Thyroid gland (tissue), 4 donors: ENCODE measurements around the gene TTBK1. TPM values are rescaled to one million over a fixed set of nuclear protein-coding genes. Genes with fewer than 3 reads are reported as not detected.

Source experiments
- DNase-seq, 2 donors: peaks; one replicate each; pipeline ENCODE4 v3.0.0-alpha.2; 2019
- H3K27ac ChIP-seq, 3 donors: fragments of 200-600 bp; sonication (generic); 1 replicate in 2 of 3; 2 replicates in 1 of 3; pipeline ENCODE4 v1.5.1; 2016 to 2019; ENCODE audit warnings: mild to moderate bottlenecking in 1 of 3, moderate library complexity in 1 of 3
- H3K27me3 ChIP-seq: fragments of 200-600 bp; sonication (generic); one replicate; pipeline ENCODE4 v1.5.1; 2019
- H3K36me3 ChIP-seq, 2 donors: fragments of 200-600 bp; sonication (generic); one replicate each; pipeline ENCODE4 v1.5.1; 2016 to 2019
- H3K4me1 ChIP-seq, 2 donors: fragments of 200-600 bp; sonication (generic); one replicate each; pipeline ENCODE4 v1.5.1; 2017 to 2019
- H3K4me3 ChIP-seq, 3 donors: fragments of 200-600 bp; sonication (generic); replicated peaks in 1 of 3; 1 replicate in 2 of 3; 2 replicates in 1 of 3; pipeline ENCODE4 v1.5.1; 2016; ENCODE audit warnings: mild to moderate bottlenecking in 1 of 3
- H3K9me3 ChIP-seq: fragments of 200-600 bp; sonication (generic); one replicate; pipeline ENCODE4 v1.5.1; 2017
- POLR2A ChIP-seq, 2 donors: fragments of 450-650 bp; IDR thresholded peaks; one replicate each; pipeline ENCODE4 v1.6.1; 2017; ENCODE audit warnings: antibody characterized with exemption in 2 of 2, mild to moderate bottlenecking in 2 of 2, moderate library complexity in 1 of 2
- WGBS, 2 donors: methylation state at CpG; one replicate each; pipeline ENCODE4 v1.1.5; 2017; 5-methylcytosine and 5-hydroxymethylcytosine counted together
- intact Hi-C: fragments of 100-400 bp; cut with DNase I; formaldehyde crosslinking; loops from one replicate; pipeline ENCODE4 v1.15.1; 2023
- total RNA-seq, 4 donors: library from RNA; depleted of rRNA; stranded (reverse); fragments of >200 nt; gene quantifications; one replicate each; pipeline ENCODE4 v1.2.3, GENCODE V29; 2016
- TF ChIP-seq, protein P1 (sequence below), 6 experiments: fragments of 200-600 bp in 3 of 6; fragments of 450-650 bp in 3 of 6; sonication (generic) in 3 of 6; IDR thresholded peaks; one replicate each; pipeline ENCODE4 v1.5.1; 2016 to 2019; ENCODE audit warnings: antibody characterized with exemption in 6 of 6, mild to moderate bottlenecking in 2 of 6, inconsistent platforms in 1 of 6, moderate library complexity in 1 of 6

The TTBK1 gene
- total RNA-seq, result under 1 TPM in 2 of 4 donors, not detected in 2; 0.11 to 0.15 TPM

DNA sequence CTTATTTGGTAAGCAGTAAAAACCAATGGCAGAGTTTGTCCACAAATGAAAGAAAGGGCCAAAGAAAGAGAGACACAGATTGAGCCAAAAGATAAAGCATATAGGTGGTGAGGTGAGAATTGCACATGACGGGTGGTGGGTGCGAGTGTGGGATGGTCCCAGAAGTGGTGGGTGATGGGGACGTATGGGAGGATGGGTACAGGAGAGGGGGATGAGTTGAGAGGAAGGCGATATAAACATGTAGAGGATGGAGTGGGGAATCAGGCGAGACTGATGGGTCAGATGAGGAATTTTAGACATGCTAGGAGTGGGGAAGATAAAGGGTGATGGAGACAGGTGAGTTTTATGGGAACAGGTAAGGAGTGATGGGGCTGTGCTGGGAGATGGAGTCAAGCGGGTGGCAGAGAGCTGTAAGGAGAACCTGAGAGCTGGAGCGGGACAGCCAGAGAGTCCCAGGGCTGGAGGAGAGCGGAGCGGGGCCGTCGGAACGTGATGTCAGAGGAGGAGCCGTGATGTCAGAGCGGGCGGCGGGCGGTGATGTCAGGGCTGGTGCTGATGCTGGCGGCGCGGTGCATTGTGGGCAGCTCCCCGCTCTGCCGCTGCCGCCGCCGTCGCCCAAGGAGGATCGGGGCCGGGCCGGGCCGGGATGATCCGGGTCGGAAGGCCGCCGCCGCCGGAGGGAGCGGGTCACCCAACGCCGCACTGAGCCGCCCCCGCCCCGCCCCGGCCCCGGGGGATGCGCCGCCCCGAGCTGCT, at the start of gene TTBK1:
Gene TTBK1, plus strand, starts transcription at position 574 of the 756 bp plus-strand sequence. CDS start 3,180 bp downstream, outside the sequence.
- no peak for TF ChIP-seq POLR2A (IDR thresholded peaks at IDR 0.05)
- TF ChIP-seq, protein P1, sequence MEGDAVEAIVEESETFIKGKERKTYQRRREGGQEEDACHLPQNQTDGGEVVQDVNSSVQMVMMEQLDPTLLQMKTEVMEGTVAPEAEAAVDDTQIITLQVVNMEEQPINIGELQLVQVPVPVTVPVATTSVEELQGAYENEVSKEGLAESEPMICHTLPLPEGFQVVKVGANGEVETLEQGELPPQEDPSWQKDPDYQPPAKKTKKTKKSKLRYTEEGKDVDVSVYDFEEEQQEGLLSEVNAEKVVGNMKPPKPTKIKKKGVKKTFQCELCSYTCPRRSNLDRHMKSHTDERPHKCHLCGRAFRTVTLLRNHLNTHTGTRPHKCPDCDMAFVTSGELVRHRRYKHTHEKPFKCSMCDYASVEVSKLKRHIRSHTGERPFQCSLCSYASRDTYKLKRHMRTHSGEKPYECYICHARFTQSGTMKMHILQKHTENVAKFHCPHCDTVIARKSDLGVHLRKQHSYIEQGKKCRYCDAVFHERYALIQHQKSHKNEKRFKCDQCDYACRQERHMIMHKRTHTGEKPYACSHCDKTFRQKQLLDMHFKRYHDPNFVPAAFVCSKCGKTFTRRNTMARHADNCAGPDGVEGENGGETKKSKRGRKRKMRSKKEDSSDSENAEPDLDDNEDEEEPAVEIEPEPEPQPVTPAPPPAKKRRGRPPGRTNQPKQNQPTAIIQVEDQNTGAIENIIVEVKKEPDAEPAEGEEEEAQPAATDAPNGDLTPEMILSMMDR (IDR thresholded peaks at IDR 0.05), result no peak

DNA sequence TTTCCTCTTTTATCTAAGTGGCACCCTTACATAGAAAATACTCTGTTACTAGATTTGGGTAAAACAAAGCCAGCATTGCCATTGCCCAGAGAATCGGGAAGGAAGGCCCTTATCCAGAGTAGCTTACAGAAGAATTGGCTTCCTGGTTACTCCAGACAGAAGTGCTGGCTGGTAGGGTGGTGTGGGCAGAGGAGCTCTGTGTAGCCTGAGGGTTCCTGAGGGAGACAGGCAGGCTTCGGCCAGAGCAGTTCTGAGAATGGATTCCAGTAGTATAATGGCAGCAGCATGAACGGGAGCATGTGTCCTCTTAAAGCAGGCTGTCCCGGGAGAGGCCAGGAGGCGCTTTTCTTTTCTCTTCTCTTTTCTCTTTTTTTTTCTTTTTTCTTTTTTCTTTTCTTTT, 49.4 kb upstream of the TTBK1 start:
- no peak for DNase-seq
- H3K27me3 ChIP-seq, result no peaks in the 10 kb centered on the region
- WGBS, 2 donors, result 87 to 93% methylated on average over 5 of the region's 5 CpGs
- H3K4me3 ChIP-seq, result no peak overlapping the region
- intact Hi-C loops, result no loop called here
- no peak overlapping the region for H3K27ac ChIP-seq
- H3K9me3 ChIP-seq, result no peaks in the 10 kb centered on the region
- H3K36me3 ChIP-seq, result peaks cover 26 to 27% of the 10 kb centered on the region in 2 donors
- H3K4me1 ChIP-seq, result no peaks in the 10 kb centered on the region
- TF ChIP-seq, protein P1 (IDR thresholded peaks at IDR 0.05), result no peak
- TF ChIP-seq POLR2A (IDR thresholded peaks at IDR 0.05), result no peak

More for the DNA sequence above, at the start of gene TTBK1:
- Histone ChIP-seq H3K27me3 (peaks cover 8% of the 10 kb centered on the region), H3K27ac (no peak within 1 kb of the TSS), H3K4me3 (no peak within 1 kb of the TSS), H3K9me3 (no peaks in the 10 kb centered on the region), H3K36me3 (no peaks in the 10 kb centered on the region), H3K4me1 (peaks cover 0 to 12% of the 10 kb centered on the region in 2 donors)
- DNase-seq, result no peak
- 17 to 18% methylated on average over 17 to 21 of the region's 47 CpGs for WGBS, 2 donors
- intact Hi-C loops, result no loop called here

DNA sequence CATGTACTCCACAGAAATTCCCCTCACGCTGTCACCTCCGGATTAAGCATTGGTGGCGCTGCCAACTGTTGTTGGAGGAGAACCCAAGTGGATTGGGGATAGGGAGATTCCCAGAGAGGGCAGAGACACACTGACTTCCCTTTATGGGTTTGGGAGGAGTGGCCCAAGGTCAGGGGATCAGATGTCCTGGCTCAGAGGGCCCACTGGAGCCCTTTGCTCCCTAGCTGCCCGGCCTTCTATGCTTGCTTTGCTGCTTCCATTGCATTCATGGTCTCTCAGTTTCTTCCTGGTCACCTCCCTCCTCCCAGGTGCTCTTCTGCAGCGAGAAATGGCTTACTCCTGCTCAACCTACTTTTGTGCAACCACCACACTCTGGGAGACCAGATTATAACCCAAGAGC, 46.9 kb upstream of the TTBK1 start:
- 81 to 96% methylated on average over 5 of the region's 5 CpGs for WGBS, 2 donors
- Histone ChIP-seq H3K27ac (no peak overlapping the region), H3K4me3 (no peak overlapping the region), H3K4me1 (no peaks in the 10 kb centered on the region), H3K27me3 (no peaks in the 10 kb centered on the region), H3K36me3 (peaks cover 34 to 40% of the 10 kb centered on the region in 2 donors), H3K9me3 (no peaks in the 10 kb centered on the region)
- TF ChIP-seq POLR2A (IDR thresholded peaks at IDR 0.05), result no peak
- TF ChIP-seq, protein P1 (IDR thresholded peaks at IDR 0.05), result no peak
- intact Hi-C loops, result no loop called here
- DNase-seq, result no peak

DNA sequence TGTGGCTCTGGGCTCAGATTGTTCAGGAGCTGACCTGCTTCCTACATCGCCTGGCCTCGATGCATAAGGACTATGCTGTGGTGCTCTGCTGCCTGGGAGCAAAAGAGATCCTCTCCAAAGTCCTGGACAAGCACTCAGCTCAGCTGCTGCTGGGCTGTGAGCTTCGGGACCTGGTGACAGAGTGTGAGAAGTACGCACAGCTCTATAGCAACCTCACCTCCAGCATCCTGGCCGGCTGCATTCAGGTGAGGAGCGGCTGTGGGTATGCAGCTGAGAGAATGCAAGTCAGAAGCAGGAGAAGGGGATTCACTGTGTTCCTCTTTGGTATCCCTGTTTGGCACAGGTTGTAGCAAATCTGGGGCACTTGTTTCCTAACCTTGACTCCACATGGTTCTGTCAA, 43.4 kb upstream of the TTBK1 start:
- TF ChIP-seq, protein P1 (IDR thresholded peaks at IDR 0.05), result no peak
- no peak for TF ChIP-seq POLR2A (IDR thresholded peaks at IDR 0.05)

DNA sequence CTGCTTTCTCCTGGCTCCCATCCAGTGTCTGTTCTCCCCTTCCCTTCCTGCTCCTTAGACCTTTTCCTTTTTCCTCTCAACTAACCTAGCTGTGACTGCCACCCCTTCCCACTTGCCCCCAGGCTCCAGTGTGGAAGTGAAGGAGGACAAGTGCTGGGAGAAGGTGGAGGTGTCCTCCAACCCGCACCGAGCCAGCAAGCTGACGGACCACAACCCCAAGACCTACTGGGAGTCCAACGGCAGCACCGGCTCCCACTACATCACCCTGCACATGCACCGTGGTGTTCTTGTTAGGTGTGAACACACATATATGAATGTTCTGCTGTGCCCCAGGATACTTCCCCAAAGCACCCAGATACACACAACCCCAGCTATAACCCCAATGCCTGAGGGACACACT, 42.7 kb upstream of the TTBK1 start:
- 94 to 98% methylated on average over 6 of the region's 6 CpGs for WGBS, 2 donors
- intact Hi-C loops, result no loop called here

More for the DNA sequence above, 43.4 kb upstream of the TTBK1 start:
- peaks cover 32 to 43% of the 10 kb centered on the region in 2 donors for H3K36me3 ChIP-seq
- no peaks in the 10 kb centered on the region for H3K4me1 ChIP-seq
- H3K4me3 ChIP-seq, result no peak overlapping the region
- no peak overlapping the region for H3K27ac ChIP-seq
- no peak for DNase-seq
- H3K27me3 ChIP-seq, result no peaks in the 10 kb centered on the region
- intact Hi-C loops, result no loop called here
- no peaks in the 10 kb centered on the region for H3K9me3 ChIP-seq
- 81 to 85% methylated on average over 6 of the region's 6 CpGs for WGBS, 2 donors

More for the DNA sequence above, 42.7 kb upstream of the TTBK1 start:
- Histone ChIP-seq H3K27me3 (no peaks in the 10 kb centered on the region), H3K9me3 (no peaks in the 10 kb centered on the region), H3K27ac (no peak overlapping the region), H3K4me1 (no peaks in the 10 kb centered on the region), H3K4me3 (no peak overlapping the region), H3K36me3 (peaks cover 33 to 40% of the 10 kb centered on the region in 2 donors)
- TF ChIP-seq, protein P1 (IDR thresholded peaks at IDR 0.05), result no peak
- no peak for TF ChIP-seq POLR2A (IDR thresholded peaks at IDR 0.05)
- no peak for DNase-seq
